Measurements from ENCODE around the gene GABRG2. TPM values are rescaled to one million over a fixed set of nuclear protein-coding genes. Genes with fewer than 3 reads are reported as not detected.

Gene GABRG2
- total and polyA plus RNA-seq, 2 donors (not counting 3 experiments of a cell fraction or from before 2014, with no cell fraction given), result not detected

- POLR2A ChIA-PET, result no interaction called here
- Histone ChIP-seq H3K27ac (ENCODE audit: insufficient read depth, low read depth, low read length) (no peak overlapping the region), H3K36me3 (ENCODE audit: control insufficient read depth in 2 of 2, extremely low read depth in 1 of 2, insufficient read depth in 2 of 2, low read length in 2 of 2) (no peaks in the 10 kb centered on the region), H3K4me3 (replicated peaks in 1 of 3; ENCODE audit: insufficient read depth in 1 of 3, low read depth in 1 of 3, low read length in 3 of 3) (no peak overlapping the region), H3K9ac (replicated peaks; ENCODE audit: extremely low read depth, insufficient read depth, low read length) (no peak overlapping the region), H3K27me3 (ENCODE audit: control insufficient read depth in 2 of 2, insufficient read depth in 2 of 2, low read length in 2 of 2) (no peaks in the 10 kb centered on the region), H2AFZ (ENCODE audit: low read depth, low read length) (no peak overlapping the region), H3K4me1 (ENCODE audit: control insufficient read depth, extremely low read depth, insufficient read depth, low read length) (no peaks in the 10 kb centered on the region), H3K9me1 (replicated peaks; ENCODE audit: control insufficient read depth, extremely low read depth, insufficient read depth, low read length) (no peaks in the 10 kb centered on the region), H3K4me2 (ENCODE audit: insufficient read depth, low read length) (no peak overlapping the region), H4K20me1 (replicated peaks; ENCODE audit: control insufficient read depth, extremely low read depth, insufficient read depth, low read length) (no peaks in the 10 kb centered on the region), H3K9me3 (replicated peaks; ENCODE audit: control insufficient read depth, insufficient read depth, low read length) (no peaks in the 10 kb centered on the region), H3K79me2 (ENCODE audit: control insufficient read depth, insufficient read depth, low read length) (no peaks in the 10 kb centered on the region)
- intact Hi-C loops (cut with micrococcal nuclease) (no loop called here), dilution Hi-C loops (cut with MboI; ENCODE audit: extremely low pct_ligation_motif_present, low sequenced_read_pairs) (no loop called here)
- BruUV-seq (replicated peaks), result no TSS peak
- TF ChIP-seq GATA2 (IDR thresholded peaks at IDR 0.05; ENCODE audit: insufficient read depth, insufficient read length, low read depth, low read length) (no peak), FOS (IDR thresholded peaks at IDR 0.05; ENCODE audit: borderline replicate concordance, insufficient read depth, low read length) (no peak), MYC (IDR thresholded peaks at IDR 0.05; ENCODE audit: low read depth, low read length) (no peak), POLR2A (IDR thresholded peaks at IDR 0.05; ENCODE audit: low read depth, low read length) (no peak), POLR2AphosphoS5 (IDR thresholded peaks at IDR 0.05; ENCODE audit: insufficient read depth, low read depth, low read length) (no peak), MAX (IDR thresholded peaks at IDR 0.05; ENCODE audit: insufficient read depth, insufficient read length) (no peak), EZH2 (IDR thresholded peaks at IDR 0.05; ENCODE audit: borderline replicate concordance, low read depth, low read length, severe bottlenecking) (no peak), JUN (IDR thresholded peaks at IDR 0.05; ENCODE audit: borderline replicate concordance, insufficient read depth, insufficient read length, low read depth) (no peak)
- TF ChIP-seq, protein P1, sequence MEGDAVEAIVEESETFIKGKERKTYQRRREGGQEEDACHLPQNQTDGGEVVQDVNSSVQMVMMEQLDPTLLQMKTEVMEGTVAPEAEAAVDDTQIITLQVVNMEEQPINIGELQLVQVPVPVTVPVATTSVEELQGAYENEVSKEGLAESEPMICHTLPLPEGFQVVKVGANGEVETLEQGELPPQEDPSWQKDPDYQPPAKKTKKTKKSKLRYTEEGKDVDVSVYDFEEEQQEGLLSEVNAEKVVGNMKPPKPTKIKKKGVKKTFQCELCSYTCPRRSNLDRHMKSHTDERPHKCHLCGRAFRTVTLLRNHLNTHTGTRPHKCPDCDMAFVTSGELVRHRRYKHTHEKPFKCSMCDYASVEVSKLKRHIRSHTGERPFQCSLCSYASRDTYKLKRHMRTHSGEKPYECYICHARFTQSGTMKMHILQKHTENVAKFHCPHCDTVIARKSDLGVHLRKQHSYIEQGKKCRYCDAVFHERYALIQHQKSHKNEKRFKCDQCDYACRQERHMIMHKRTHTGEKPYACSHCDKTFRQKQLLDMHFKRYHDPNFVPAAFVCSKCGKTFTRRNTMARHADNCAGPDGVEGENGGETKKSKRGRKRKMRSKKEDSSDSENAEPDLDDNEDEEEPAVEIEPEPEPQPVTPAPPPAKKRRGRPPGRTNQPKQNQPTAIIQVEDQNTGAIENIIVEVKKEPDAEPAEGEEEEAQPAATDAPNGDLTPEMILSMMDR (IDR thresholded peaks at IDR 0.05; ENCODE audit: extremely low read depth in 1 of 2, insufficient read depth in 1 of 2, low read depth in 1 of 2, low read length in 2 of 2), result no peak
- no peak for FAIRE-seq
- CTCF ChIA-PET, result no interaction called here
- DNase-seq (ENCODE audit: low read depth, low spot score), result no peak
These were observed 23.8 kb downstream of the GABRG2 start for GRCh38 chr5:162091336-162091735.
